ENCODE measurements around the gene DEGS1. TPM values are rescaled to one million over a fixed set of nuclear protein-coding genes. Genes with fewer than 3 reads are reported as not detected.

Gene DEGS1
- total RNA-seq (ENCODE audit: insufficient read depth, low replicate concordance) = 113 TPM

DNA sequence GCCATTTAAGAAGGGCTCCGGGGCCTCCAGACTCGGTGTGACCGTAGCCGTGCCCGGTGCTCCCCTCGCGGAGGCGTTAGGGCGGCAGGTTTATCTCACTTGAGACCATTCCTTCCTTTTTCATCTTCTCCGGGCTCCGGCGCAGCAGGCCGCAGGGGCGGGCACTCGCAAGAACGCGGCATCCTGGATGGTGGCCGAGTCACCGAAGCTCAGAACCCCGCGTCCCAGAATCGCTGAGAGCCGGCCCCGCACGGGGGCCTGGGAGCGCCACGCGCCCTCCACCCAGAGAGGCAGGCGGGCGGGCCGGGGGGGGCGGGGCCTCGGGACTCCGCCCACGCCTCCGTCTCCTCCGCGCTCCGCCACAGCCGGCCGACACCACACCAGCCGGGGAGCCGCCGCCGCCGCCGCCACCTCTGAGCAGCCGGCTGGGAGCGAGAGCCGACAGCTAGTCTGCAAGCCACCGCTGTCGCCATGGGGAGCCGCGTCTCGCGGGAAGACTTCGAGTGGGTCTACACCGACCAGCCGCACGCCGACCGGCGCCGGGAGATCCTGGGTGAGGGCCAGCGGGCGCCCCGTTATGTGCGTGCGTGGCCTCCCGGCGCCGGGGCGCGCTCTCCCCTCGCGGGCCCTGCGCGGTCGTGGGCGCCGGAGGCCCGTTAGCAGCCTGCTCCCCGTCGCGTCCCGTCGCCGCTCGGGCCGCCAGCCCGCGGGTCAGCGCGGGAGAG, at the start of gene DEGS1:
Gene DEGS1, plus strand, starts transcription at position 375 of the 725 bp plus-strand sequence. Its CDS starts 97 bp downstream, at position 472.
- DNase-seq (ENCODE audit: low spot score) = peak; percentile 88

DNA sequence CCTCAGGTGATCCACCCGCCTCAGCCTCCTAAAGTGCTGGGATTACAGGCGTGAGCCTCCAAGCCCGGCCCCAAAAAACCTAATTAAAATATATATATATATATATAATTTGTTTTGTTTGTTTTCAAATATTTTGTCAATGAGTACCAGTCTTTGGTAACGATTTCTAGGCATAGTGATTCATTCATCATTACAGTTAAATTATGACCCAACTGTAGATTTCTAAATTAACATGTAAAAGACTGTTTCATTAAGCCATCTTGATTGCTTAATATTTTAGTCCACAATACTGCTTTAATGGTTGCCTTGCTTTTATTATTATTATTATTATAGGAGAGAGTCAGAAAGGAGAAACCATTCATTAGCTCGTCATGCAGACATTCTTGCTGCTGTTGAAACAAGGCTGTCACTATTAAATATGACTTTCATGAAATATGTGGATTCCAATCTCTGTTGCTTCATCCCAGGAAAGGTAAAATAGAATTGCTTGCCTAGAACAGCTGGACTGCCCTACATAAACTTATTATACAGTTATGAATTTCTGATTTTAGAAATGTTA, 49.2 kb upstream of the DEGS1 start:
- DNase-seq (ENCODE audit: low spot score) = no peak

DNA sequence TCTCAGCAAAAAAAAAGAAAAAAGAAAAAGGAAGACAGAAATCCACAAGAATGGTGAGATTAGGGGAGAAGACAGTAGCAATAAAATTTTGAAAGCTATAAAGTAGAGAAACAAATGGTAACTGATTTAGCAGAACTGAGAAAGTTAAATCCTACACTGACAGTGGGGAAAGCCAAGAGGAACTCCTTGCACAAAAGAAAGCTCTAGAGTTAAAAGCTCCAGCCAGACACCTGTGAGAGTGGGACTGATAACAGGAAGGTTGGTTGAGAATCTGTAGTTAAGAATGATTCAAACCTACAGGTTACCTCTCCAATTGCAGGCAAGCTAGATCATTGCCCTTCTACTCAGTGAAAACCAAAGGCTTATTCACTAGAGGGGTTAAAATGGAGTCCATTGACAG, 45.5 kb upstream of the DEGS1 start:
- DNase-seq (ENCODE audit: low spot score) = no peak

GRCh38 chr1:224138198-224138597, 44.8 kb upstream of the DEGS1 start:
- DNase-seq (ENCODE audit: low spot score) = no peak

GRCh38 chr1:224141693-224142092, 41.3 kb upstream of the DEGS1 start:
- DNase-seq (ENCODE audit: low spot score) = no peak

- DNase-seq (ENCODE audit: low spot score) = no peak
Measured at GRCh38 chr1:224149709-224150108, 33.3 kb upstream of the DEGS1 start.

- DNase-seq (ENCODE audit: low spot score) = no peak
Measured at GRCh38 chr1:224151117-224151516, 31.9 kb upstream of the DEGS1 start.

GRCh38 chr1:224157316-224157715, 25.7 kb upstream of the DEGS1 start:
- no peak for DNase-seq (ENCODE audit: low spot score)

GRCh38 chr1:224159541-224159940, 23.5 kb upstream of the DEGS1 start:
- no peak for DNase-seq (ENCODE audit: low spot score)

DNA sequence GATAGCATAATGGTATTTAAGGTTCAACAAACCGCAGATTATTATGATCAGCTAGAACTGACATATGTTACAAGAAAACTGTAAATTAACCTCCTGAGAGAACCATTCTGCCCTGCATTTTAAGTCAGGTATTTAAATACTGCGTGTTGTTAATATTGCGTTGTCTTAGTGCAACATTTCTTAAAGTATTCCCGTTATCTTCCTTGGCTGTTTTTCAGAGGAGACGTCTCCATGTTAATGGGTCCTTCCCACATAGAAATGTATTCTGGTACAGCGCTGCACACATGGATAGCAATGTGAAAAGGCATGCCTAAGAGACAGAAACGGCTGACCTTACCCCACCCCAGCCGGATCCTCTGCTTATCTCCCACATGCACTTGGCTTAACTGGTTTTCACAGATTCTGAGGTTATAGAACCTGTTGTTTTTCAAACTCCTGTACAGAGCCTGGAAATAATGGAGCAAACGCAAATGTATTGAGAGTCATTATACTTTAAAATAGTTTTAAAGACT, 22.8 kb upstream of the DEGS1 start:
- no peak for DNase-seq (ENCODE audit: low spot score)

DNA sequence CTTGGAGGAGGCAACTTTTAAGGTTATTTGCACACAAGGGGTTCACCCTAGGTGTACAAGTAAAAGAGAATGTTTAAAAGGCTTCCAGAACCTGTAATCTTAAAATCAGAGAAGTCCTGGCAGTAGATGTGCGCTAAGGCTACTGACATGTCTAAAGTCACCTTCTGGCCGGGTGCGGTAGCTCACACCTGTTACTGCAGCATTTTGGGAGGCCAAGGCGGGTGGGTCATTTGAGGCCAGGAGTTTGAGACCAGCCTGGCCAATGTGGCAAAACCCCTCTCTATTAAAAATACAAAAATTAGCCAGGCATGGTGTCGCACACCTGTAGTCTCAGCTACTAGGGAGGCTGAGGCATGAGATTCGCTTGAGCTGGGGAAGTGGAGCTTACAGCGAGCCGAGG, 20.3 kb upstream of the DEGS1 start:
- no peak for DNase-seq (ENCODE audit: low spot score)

DNA sequence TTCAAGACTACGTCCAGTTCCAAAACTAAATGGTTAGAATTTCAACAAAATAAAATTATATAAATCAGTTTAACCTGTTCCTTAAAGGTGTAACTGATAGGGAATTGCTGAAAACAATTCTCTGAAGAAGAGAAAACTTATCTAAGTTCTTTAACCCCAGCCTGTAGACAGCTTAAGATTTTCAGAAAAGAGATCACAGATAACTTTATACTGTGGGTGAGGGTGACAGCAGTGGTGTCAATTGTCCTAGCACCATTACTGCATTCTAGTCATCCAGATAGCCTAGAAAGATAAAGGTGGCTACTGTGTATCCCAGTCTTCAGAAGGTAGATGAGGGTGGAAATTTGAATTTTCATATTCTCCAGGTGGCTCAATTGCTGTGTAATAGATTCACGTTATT, 19.7 kb upstream of the DEGS1 start:
- DNase-seq (ENCODE audit: low spot score) = no peak

DNA sequence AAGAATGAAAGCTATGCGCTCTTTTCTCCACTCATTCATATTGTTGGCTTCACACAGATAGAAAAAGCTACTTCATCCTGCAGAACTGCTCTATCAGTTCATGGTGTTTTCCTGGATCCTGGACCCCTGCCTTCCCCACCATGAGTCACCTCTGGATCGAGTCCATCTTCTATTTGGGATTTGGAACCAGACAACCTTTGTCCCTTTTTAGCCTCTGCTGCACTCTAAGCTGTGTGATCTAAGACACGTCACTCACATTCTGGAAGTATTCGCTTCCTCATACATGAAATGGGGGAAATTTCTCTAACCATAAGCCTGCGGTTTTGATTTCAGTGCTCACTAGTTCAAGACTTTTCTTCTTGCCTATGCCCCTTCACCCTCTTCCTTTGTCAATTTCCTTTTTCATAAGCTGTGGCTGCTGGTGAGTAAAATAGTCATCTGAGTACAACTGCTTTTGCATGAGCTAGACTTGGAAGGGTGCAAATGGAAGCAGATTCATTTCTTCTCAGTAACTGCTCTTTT, 14.1 kb upstream of the DEGS1 start:
- DNase-seq (ENCODE audit: low spot score) = peak; percentile 96

GRCh38 chr1:224169718-224170270, 13.2 kb upstream of the DEGS1 start:
- DNase-seq (ENCODE audit: low spot score) = peak; percentile 13

DNA sequence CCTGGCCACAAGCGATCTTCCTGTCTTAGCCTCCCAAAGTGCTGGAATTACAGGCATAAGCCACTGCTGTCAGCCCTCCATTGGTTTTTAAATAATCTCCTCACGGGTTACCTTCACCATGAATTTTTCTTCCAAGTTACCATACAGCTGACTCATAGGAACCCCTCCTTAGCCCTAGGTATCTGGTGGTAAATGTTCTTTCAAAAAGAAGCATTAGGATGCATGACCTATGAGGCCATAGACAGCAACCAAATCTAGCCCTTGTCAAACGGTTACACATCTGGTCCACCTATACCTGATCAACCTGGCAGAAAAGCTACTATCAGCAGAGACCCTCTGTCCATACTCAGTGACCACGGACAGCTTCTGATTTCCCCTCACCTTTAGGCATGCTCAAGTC, 12.7 kb upstream of the DEGS1 start:
- no peak for DNase-seq (ENCODE audit: low spot score)

- DNase-seq (ENCODE audit: low spot score) = no peak
Measured at GRCh38 chr1:224170748-224171478, 12.1 kb upstream of the DEGS1 start.

GRCh38 chr1:224172229-224172628, 10.8 kb upstream of the DEGS1 start:
- DNase-seq (ENCODE audit: low spot score) = no peak

DNA sequence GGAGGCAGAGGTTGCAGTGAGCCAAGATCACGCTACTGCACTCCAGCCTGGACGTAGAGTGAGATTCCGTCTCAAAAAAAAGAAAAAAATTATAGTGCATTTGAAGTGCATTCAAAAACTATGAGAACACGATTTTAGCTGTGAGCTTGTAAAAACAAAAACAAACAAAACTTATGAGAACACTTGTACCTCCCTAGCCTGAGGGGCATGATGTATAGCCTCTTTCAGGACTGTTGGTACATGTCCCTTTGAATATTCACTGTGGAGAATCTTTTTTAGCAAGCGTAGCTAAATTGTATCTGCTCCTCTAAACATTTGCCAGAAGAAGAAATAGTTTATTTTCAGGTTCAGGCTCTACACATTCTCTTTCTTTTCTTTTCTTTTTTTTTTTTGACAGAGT, 9.5 kb upstream of the DEGS1 start:
- DNase-seq (ENCODE audit: low spot score) = peak; percentile 27

DNA sequence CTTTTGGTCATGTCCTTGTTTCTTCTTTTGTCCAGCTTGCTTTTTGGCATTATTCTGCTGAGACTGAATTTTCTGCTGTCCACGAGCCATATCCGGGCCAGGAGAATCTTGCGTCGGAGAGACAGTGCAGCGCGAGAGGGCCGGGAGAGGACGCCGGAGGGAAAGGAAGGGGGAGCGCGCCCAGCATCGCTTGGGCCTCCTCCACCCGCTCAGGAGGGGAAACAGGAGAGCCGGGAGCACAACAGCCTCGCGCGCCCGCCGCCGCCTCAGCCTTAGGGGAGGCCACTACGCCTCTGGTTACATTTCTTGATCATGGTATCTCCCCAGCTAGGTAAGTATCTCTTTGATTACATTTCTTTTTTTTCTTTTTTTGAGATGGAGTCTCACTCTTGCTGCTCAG, 7.4 kb upstream of the DEGS1 start:
- DNase-seq (ENCODE audit: low spot score) = peak; percentile 43

GRCh38 chr1:224177356-224177999, 5.6 kb upstream of the DEGS1 start:
- no peak for DNase-seq (ENCODE audit: low spot score)

DNA sequence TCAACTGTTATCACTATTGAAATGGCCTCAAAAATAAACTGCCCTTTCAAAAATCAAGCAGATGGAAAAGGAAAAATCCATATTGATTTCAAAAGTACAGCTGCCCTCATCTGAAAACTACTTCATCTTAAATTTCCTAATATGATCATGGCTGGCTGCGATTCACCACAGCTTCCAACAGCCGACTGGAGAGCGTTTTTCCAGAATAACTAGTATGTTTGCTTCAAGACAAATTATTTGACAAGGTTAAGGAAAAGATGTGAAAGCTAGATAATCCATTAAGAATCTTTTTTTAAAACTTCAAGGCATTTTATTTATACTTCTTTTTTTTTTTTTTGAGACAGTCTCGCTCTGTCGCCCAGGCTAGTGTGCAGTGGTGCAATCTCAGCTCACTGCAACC, 4.1 kb upstream of the DEGS1 start:
- DNase-seq (ENCODE audit: low spot score) = no peak

All from umbilical cord (tissue), 2 donors.